ENCODE measurements around the gene SPATA24.
"Not testable (repeated sequence)": the region's sequence is repeated elsewhere in the genome, so short reads cannot be mapped to it uniquely, and the experiment has no call there.

SPATA24 gene, protein sequence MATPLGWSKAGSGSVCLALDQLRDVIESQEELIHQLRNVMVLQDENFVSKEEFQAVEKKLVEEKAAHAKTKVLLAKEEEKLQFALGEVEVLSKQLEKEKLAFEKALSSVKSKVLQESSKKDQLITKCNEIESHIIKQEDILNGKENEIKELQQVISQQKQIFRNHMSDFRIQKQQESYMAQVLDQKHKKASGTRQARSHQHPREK

DNA sequence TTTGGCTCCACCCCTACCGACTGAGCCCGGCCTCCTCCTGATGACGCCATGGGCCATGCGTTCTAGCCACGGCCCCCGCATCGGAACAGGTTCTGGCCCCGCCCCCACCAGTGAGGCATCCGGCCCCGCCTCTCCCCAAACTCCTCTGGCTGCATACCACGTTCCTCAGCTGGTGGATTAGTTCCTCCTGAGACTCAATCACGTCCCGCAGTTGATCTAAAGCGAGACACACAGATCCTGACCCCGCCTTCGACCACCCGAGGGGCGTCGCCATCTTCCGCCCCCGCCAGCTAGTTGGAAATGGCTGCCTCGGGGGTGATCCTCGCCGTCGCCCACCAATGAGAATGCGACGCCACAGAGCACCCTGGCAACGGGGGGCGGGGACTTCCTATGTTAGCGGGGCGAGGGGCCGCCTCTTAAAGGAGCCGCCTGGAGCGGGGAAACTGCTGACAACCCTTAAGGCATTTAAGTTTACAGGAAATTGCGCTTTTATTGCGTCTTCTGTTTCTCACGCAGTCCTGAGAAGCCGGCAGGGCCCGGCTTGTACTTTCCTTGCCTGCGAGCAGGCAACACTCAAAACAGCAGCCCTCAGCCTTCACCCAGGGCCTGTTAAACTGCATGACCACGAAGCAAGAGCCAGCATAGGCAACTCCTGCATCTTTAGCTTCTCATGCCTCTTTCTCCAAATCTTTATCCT lies at the start of gene SPATA24:
SPATA24 (minus strand) TSS at position 303 of the 697 bp plus-strand sequence; CDS start at position 274, 29 bp downstream.
- peak; percentile 99 for DNase-seq

DNA sequence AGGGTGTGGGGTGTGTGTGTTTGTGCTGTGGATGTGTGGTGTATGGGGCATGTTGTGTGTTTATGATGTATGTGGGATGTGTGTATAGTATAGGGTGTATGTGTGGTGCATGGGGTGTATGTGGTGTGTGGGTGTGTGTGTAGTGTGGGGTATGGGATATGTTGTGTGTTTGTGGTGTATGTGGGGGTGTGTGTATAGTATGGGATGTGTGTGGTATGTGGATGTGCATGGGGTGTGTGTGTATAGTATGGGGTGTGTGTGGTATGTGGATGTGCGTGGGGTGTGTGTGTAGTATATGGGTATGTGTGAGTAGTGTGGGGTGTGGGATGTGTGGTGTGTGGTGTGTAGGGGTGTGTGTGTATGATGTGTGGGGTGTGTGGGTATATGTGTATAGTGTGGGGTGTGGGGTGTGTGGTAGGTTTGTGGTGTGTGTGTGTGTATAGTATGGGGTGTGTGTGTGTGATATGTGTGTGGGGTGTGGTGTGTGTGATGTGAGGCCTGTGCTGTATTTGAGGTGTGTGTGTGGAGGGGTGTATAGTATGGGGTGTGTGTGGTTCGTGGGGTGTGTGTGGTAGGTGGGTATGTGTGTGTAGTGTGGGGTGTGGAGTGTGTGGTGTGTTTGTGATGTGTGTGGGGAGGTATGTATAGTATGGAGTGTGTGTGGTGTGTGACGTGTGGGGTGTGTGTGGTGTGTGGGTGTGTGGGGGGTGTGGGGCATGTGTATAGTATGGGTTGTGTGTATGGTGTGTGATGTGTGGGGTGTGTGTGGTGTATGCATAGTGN lies 48.2 kb upstream of the SPATA24 start:
- DNase-seq: no peak

DNA sequence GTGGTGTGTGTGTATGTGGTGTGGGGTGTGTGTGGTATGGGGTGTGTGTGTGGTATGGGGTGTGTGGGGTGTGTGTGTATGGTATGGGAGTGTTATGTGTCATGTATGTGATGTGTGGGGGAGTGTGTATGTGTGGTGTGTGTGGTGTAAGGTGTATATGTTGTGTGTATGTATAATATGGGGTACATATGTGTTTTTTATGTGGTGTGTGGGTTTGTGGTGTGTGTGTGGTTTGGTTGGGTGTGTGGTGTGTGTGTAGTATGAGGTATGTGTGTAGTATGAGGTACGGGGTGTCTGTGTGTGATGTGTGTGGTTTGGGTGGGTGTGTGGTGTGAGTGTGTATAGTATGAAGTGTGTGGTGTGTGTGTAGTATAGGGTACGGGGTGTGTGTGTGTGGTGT lies 47.3 kb upstream of the SPATA24 start:
- DNase-seq: no peak

DNA sequence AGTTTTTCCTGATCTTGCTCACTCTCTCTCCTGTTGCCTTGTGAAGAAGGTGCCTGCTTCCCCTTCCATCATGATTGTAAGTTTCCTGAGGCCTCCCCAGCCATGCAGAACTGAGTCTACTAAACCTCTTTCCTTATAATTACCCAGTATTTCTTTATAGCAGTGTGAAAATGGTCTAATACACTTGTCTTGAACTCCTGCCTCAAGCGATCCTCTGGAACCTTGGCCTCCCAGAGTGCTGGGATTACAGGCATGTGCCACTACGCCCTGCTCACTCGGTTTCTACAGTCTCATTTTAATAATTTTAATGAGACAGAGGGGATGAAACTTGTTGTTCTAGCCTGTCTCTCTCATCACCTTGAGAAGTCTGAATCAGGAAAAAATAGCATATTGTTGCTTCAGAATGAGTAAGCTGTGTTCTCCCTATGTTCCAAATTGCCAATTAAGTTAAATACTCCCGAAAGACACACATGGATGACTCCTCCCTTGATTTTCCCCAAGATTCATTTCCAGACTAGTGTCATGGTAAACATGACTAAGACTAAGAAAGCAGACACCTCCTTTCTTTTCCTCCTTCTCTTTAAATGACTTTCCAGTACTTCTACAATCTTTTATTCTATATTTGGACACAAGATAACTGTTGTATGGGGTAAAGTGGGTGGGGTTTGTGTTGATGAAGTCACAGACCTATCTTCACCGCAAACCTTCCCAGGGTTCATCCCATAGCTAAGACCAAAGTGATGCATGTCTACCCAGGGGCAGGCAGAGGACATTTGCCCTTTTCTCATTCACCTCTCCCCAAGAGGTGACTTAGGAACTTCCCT lies 43.3 kb upstream of the SPATA24 start:
- DNase-seq: peak; percentile 56

DNA sequence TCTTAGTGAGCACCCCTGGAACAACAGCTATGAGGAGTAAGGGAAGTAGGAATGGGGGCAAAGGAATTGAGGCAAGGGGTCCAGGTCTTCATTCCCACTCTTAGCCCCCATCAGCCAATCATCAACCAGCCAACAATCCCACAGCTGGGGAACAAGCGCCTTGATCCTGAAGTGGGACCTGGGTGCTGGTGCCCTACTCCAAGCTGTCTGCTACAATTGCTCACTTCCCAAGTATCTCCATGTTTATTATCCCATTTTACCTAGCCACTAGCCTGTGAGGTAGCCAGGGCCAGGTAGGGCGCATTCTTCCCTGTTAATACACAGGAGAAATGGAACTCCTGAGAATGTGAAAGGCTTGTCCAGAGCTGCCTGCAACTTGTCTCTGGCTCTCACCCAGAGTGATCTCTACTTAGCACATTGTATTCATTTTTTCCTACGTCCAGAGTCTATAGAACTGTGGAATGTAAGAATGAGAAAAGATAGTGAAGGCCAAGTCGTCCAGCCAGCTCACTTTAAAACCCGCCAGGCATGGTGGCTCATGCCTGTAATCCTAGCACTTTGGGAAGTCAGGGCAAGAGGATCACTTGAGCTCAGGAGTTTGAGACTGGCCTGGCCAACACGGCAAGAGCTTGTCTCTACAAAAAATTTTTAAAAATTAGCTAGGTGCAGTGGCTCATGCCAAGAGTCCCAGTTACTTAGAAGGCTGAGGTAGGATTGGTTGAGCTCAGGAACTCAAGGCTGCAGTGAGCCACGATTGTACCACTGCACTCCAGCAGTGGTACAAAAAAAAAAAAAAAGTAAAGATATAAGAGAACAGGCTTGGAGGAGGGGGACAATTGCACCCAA lies 41.7 kb upstream of the SPATA24 start:
- no peak for DNase-seq

DNA sequence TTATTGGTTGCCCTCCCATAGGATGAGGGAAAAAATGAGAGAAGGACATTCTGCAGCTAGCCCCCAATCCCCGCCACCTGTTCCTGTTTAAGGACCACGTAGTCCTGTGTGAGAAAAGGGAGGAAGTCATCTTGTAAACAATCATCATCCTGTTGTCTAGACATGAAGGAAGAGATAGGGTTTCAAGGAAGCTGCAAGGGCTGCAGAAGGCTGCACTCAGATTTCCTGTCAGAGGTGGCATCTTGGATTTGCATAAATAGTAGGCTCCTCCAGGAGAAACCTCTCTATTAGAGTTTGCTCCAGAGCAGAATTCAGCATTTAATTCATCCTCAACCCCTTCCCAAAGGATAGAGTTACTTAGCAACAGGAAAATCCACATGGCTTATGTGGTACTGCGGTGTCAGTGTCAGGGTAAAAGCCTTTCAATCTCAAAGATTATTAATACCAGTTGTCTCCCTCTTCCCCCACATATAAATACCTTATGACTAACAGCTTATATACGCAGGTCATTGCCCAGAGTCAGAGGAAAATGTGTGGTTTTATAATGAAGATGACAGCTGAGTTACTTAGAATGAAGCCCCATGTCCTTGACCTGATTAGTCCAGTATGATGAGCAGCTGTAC lies 40.1 kb upstream of the SPATA24 start:
- DNase-seq: no peak

DNA sequence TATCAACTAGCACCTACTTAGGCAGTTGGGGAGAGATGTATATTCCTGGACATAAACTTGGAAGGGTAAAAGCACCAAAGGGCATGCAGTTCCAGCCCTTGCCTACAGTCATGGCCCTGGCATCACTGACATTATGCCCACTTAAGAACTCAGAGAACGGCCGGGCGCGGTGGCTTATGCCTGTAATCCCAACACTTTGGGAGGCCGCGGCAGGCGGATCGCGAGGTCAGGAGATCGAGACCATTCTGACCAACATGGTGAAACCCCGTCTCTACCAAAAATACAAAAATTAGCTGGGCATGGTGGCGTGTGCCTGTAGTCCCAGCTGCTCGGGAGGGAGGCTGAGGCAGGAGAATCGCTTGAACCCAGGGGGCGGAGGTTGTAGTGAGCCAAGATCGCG lies 36.5 kb upstream of the SPATA24 start:
- DNase-seq: not testable (repeated sequence)

DNA sequence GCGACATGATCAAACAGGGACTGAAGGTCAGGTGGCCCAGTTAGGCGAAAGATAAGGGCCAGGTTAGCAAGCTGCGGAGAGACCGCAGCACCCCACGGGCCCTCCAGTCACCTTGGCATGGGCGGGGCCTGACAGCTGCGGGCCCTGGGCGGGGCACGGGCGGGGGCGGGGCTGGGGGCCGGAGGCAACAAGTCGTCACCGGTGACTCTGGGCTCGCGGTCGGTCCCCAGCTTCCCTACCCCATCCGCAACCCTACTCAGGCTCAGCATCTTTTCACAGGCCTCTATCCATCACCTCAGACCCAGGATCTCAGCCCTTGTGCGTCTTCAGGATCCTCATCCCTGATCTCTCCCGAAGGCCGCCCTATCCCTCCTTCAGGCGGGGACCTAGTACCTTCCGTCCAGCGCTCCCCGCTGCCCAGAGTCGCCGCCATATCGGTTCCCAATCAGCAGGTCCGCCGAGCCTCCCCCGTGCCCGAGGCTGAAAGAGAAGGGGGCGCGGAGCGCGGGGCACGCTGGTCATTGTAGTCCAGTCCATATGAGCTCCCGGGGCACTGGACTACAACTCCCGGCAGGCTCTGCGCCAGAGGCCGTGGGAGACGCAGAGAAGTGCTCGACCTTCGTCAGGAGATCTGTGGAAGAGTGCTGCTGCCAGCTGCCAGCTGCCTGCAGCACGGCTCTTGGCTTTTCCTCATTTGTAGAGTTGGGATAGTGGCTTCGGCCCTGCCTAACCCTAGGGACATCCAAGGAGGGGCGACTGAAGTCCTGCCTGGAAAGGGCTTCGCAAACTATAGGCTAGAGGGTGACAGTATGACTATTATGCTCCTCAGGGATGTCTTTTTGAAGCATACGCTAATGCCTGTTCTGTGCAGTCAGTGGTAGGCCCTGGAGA lies 35.4 kb upstream of the SPATA24 start, which contains the start of gene DNAJC18:
DNAJC18 (minus strand) TSS at position 513 of the 891 bp plus-strand sequence; CDS start at position 433, 80 bp downstream.
- peak; percentile 93 for DNase-seq

DNA sequence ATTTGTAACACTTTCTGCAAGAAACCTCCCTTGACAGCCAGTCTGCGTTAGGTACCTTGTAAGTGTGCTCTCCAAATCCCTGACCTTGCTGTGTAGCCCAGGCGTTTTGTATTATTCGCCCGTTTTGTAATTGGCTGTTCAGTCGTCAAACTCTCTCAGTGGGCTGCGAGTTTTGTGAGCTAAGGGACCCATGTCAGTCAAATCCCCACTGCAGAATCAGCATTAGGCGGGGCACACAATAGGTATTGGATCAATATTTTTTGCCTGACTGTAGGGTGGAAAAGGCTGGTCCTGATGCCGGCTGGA lies 34.8 kb upstream of the SPATA24 start:
- DNase-seq: no peak

DNA sequence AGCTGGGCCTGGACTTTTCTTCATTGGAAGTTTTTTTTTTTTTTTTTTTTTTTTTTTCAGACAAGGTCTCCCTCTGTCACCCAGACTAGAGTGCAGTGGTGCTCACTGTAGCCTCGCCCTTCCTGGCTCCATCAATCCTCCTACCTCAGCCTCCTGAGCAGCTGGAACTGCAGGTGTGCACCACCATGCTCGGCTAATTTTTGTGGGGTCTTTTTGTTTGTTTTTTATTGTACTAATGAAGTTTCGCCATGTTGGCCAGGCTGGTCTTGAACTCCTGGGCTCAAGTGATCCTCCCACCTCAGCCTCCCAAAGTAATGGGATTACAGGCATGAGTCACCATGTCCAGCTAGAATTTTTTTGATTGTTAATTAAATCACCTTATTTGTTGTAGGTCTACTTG lies 31.8 kb upstream of the SPATA24 start:
- no peak for DNase-seq

DNA sequence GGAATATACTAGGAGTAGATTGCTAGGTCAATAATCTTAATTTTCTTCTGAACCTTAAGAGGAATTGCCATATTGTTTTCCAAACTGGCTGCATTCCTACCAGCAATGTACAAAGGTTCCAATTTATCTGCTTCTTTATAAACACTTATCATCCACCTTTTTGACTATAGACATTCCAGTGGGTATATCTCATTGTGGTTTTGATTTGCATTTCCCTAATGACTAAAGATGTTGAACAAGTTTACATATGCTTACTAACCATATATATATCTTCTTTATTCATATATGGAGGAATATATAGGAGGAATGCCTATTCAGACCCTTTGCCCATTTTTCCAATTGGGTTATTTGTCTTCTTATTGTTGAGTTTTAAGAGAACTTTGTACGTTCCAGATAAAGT lies 27.8 kb upstream of the SPATA24 start:
- DNase-seq: no peak

DNA sequence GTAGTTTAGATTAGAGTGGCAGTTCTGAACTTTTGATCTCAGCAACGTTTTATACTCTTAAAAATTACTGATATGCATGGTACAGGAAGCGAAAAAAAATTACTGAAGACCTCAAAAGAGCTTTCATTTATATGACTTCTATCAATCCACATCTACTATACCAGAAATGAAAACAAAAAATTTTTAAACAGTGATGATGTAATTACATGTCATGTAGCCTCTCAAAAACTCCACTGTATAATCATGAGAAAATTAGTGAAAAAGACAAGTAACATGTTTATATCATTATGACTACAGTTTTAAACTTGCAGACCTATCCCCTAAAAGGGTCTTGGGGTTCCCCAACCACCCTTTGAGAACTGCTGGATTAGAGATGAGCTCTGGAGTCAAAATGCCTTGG lies 26.1 kb upstream of the SPATA24 start:
- DNase-seq: no peak

DNA sequence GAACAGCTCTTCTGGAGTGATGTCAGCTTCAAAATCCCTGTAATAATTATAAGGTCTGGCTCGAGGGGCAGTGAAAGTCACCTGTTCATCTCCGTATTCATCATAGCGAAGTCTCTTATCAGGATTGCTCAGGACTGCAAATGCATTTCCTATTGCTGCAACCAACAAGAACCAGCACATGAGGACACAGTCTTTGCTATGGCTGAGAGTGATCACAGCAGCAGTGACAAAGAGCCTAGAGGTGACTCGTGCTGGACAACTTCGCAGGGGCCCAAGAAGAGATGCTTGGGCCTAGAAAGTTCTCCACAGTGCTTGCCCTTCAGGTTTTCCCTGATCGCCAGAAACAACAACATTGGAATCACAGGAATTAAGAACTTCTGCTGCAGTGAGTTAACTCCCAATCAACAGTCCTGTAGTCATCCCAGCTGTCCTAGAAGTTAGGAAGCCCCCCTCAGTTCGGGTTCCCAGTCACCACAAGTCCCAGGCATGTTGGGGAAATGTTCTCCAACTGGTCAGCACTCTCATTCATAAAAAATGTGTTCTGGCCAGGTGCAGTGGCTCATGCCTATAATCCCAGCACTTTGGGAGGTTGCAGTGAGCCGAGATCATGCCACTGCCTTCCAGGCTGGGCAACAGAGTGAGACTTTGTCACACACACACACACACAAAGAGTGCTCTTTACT lies 22.5 kb upstream of the SPATA24 start:
- DNase-seq: no peak

DNA sequence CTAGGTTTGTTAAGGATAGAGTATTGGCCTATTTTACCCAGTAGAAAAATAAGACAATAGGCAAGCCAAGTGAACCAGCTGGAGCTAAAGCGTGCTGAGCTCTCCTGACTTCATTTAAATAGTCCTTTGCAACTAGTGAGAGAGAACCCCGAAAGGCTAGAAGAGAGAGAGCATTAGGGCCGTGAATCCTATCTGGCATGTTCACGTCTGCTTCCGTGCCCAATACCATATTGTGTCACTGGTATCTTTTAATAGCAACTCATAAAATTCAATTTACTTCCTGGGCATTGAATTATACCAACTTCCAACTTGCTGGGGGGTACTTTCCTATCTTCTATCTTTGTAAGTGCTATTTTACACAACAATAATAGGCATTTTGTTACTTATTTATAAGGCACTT lies 21.6 kb upstream of the SPATA24 start:
- DNase-seq: no peak

DNA sequence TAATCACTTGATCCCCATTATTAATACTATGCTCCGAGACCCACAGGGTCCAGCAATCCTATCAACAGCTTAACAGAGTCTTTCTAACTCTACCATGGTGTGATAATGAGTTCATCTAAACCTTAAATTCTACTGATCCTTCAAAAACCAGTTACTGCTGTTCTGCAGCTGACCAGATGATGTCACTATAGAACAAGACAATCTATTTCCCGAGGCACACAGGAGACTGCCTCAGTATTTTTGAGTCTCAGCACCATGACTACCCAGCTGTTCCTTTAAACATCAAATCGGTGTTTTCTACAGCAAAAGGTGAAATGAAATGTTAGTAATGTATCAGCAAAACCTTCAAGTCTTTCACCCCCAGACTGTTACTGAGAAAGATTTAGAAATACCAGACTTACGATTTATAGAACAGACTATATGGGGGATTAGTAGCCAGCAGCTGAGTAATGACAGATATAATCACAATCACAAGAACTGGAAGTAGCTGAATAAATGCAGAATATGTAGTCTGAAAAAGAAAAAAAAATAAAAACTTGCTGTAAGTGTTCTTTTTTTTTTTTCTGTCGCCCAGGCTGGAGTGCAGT lies 18.5 kb upstream of the SPATA24 start:
- no peak for DNase-seq

DNA sequence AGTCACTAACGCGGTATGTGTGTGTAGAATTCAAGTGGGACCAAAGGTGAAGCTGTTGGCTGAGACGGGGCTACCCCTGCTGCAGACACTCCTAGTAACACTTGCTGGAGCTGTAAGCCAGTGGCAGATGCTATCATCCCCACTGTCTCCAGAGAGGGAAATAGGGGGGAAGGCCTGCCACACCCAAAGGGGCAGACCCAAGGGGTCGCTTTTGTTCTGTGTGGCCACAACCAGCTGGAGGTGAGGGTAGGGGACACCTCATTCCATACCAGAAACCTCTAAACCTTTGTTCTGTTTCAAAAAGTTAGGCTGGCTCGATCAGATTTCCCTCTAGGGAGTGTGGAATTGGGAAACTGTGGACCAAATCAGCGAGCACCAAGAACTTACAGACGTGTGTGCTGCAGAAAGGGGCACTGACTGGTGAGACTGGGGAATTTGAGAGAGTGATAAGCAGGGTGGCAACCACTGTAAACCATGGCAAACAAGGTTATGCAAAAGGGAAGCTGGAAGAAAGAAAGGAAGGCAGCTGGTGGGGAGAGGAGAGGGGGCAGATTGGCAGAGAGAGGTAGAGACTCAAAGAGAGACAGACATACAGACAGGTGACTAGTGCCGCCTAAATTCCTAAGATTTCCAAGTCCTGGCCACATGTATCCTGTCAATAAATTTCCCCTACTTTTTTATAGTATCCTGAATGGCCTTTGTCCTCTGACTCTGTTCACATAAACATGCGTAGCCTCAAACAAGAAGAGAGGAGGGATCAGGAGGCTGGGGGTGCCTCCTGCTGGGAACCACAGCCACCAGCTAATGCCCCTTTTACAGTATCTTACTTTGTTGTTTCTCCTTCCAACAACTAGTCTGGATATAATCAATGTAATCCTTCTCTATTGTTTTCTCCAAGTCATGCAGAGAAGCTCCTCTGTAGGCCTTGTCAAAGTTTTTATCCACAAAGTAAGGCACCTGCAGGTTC lies 15.6 kb upstream of the SPATA24 start:
- DNase-seq: no peak

DNA sequence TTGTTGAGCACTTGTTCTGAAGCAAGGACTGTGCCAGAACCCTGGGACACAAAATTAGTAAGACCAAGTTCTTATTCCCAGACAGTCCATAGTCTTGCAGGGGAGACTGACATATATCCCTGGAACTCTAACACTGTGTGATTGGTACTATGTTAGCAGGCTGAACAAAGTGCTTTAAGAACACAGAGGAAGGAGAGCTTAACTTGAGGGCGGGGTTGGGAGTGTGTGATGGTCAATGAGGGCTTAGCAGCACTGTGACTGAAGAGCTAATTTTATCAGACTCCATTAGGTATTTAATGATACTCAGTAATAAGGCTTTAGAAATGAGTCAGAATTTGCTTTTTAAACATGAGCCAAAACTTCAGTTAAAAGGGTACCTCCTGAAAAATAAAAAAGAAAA lies 14.9 kb upstream of the SPATA24 start:
- DNase-seq: no peak

DNA sequence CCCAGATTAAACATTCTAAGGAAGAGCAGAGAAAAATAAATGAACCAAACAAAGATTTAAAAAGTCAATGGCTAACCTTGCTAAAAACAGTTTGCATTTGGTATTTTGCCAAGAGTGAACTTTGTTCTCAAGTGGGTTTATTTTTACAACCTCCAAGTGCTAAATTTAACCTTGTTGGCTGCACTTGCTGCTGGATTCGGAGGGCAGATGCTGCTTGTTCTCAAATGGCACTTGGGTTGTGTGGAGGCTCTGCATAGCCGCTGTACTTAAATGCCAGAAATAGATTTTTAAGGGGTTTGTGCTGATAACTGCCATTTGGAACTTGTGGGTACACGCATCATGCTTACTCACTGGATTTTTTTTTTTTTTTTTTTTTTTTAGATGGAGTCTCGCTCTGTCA lies 13.3 kb upstream of the SPATA24 start:
- no peak for DNase-seq

Data from stimulated activated CD4-positive, alpha-beta T cell treated with anti-CD3 and anti-CD28 coated beads, Interleukin-1b, Interleukin-23, amount 100 ng/mL, for 48 hours (primary cell).